HepG2 (cell line): ENCODE data around the gene PCBP2. TPM values are rescaled to one million over a fixed set of nuclear protein-coding genes. Genes with fewer than 3 reads are reported as not detected.

Experiments used
- ATAC-seq: fragments of 200-7000 bp; cut with Tn5 transposase; 3 replicates; pipeline ENCODE4 v1.9.1; 2020; ENCODE audit warnings: mild to moderate bottlenecking, moderate library complexity
- BruUV-seq: library from RNA; stranded (reverse); fragments of 400-500 nt; replicated peaks from 2 replicates; lab custom pipeline; 2021; lab: Mats Ljungman, UMichigan
- CTCF ChIA-PET: fragments of 300-600 bp; formaldehyde crosslinking; extraction: SDS; loops from one replicate; lab custom pipeline; 2021; ENCODE audit warnings: low total read pairs, inconsistent platforms, low intra/inter-chr PET ratio; lab: Yijun Ruan, JAX
- POLR2A ChIA-PET: fragments of 350-600 bp; sonication (Branson Sonifier 250); formaldehyde crosslinking; loops from one replicate; lab custom pipeline; 2020; ENCODE audit warnings: antibody characterized with exemption, inconsistent platforms; lab: Yijun Ruan, JAX
- DNase-seq: peaks from one replicate; pipeline ENCODE4 v3.0.0-alpha.2; 2015; ENCODE audit warnings: low spot score
- FAIRE-seq: peaks from 3 replicates; lab custom pipeline; 2011; peaks lifted over from hg19 to GRCh38; lab: Jason Lieb, UNC
- H2AFZ ChIP-seq: one replicate; pipeline ENCODE4 v1.6.1; 2011; ENCODE audit warnings: low read length, inconsistent platforms
- H3K27ac ChIP-seq: fragments of 300-600 bp; 3 replicates; pipeline ENCODE4 v1.8.0; 2011; ENCODE audit warnings: mixed run types, mild to moderate bottlenecking, mixed read lengths, low read length, inconsistent platforms; ENCODE audit not compliant: insufficient read depth; ENCODE audit errors: extremely low read length
- H3K27me3 ChIP-seq, 2 experiments: fragments of 200-600 bp in 1 of 2; 2 replicates in 1 of 2; 3 replicates in 1 of 2; pipeline versions ENCODE4 v1.6.0 to v1.8.0; 2011; ENCODE audit warnings: low read length in 2 of 2, mild to moderate bottlenecking in 2 of 2, moderate library complexity in 2 of 2, inconsistent platforms in 1 of 2; ENCODE audit not compliant: insufficient read depth in 2 of 2, control insufficient read depth in 1 of 2
- H3K36me3 ChIP-seq, 2 experiments: fragments of 200-600 bp in 1 of 2; replicated peaks in 1 of 2; 2 replicates in 1 of 2; 3 replicates in 1 of 2; pipeline versions ENCODE4 v1.5.1 to v1.8.0; 2011; ENCODE audit warnings: low read length in 2 of 2, inconsistent platforms in 1 of 2; ENCODE audit not compliant: insufficient read depth in 2 of 2, control insufficient read depth in 1 of 2
- H3K4me1 ChIP-seq: 2 replicates; pipeline ENCODE4 v1.5.1; 2012; ENCODE audit warnings: low read length, inconsistent platforms; ENCODE audit not compliant: insufficient read depth
- H3K4me2 ChIP-seq: 2 replicates; pipeline ENCODE4 v1.6.0; 2011; ENCODE audit warnings: low read depth, low read length, inconsistent platforms
- H3K4me3 ChIP-seq, 3 experiments: fragments of 200-600 bp in 1 of 3; sonication (generic), shearing (Covaris generic) in 1 of 3; replicated peaks in 1 of 3; 2 replicates each; pipeline ENCODE4 v1.5.1; 2011 to 2016; ENCODE audit warnings: low read length in 3 of 3, inconsistent platforms in 2 of 3, low read depth in 2 of 3, mild to moderate bottlenecking in 2 of 3, control low read depth in 1 of 3, mixed read lengths in 1 of 3; ENCODE audit not compliant: insufficient read depth in 1 of 3
- H3K79me2 ChIP-seq: one replicate; pipeline ENCODE4 v1.6.1; 2011; ENCODE audit warnings: low read length, inconsistent platforms; ENCODE audit not compliant: insufficient read depth
- H3K9ac ChIP-seq: 2 replicates; pipeline ENCODE4 v1.6.0; 2011; ENCODE audit warnings: mild to moderate bottlenecking, low read depth, low read length, inconsistent platforms; ENCODE audit not compliant: insufficient read depth
- H3K9me3 ChIP-seq: 2 replicates; pipeline ENCODE4 v1.5.1; 2012; ENCODE audit warnings: mild to moderate bottlenecking, low read length
- H4K20me1 ChIP-seq: 2 replicates; pipeline ENCODE4 v1.6.0; 2011; ENCODE audit warnings: inconsistent platforms, mild to moderate bottlenecking, low read length, moderate library complexity; ENCODE audit not compliant: insufficient read depth
- AGO1 ChIP-seq: fragments of 200-400 bp; formaldehyde crosslinking; IDR thresholded peaks from 2 replicates; pipeline ENCODE4 v1.6.1; 2017; ENCODE audit warnings: mild to moderate bottlenecking, low read depth, low read length, moderate library complexity; ENCODE audit not compliant: poor library complexity, severe bottlenecking
- AGO2 ChIP-seq: fragments of 200-400 bp; formaldehyde crosslinking; optimal IDR thresholded peaks from 2 replicates; pipeline ENCODE3; 2017; ENCODE audit warnings: mild to moderate bottlenecking, low read depth, low read length, moderate library complexity
- KDM4B ChIP-seq: sonication (generic); formaldehyde crosslinking; IDR thresholded peaks from 2 replicates; pipeline ENCODE4 v1.4.0; 2020; ENCODE audit warnings: missing genetic modification reagents
- MAFG ChIP-seq: sonication (generic); formaldehyde crosslinking; IDR thresholded peaks from 2 replicates; pipeline ENCODE4 v1.5.1; 2020; ENCODE audit warnings: mild to moderate bottlenecking, missing genetic modification reagents
- MED8 ChIP-seq: sonication (generic); formaldehyde crosslinking; IDR thresholded peaks from 2 replicates; pipeline ENCODE4 v1.8.1; 2023; ENCODE audit warnings: mild to moderate bottlenecking, missing genetic modification reagents; ENCODE audit not compliant: insufficient replicate concordance
- NFKBIZ ChIP-seq: IDR thresholded peaks from 2 replicates; pipeline ENCODE4 v1.6.1; 2018; ENCODE audit warnings: missing genetic modification reagents, missing compliant biosample characterization
- POLR2G ChIP-seq: fragments of 200-400 bp; formaldehyde crosslinking; IDR thresholded peaks from 2 replicates; pipeline ENCODE4 v1.6.1; 2018; ENCODE audit warnings: mild to moderate bottlenecking, low read depth, low read length, moderate library complexity
- SIX1 ChIP-seq: sonication (generic); formaldehyde crosslinking; IDR thresholded peaks from 2 replicates; pipeline ENCODE4 v1.4.0; 2020; ENCODE audit warnings: missing genetic modification reagents, borderline replicate concordance
- TRIM22 ChIP-seq: fragments of 450-650 bp; IDR thresholded peaks from 2 replicates; pipeline ENCODE4 v1.6.1; 2017
- ZBTB1 ChIP-seq: sonication (generic); formaldehyde crosslinking; IDR thresholded peaks from 2 replicates; pipeline ENCODE4 v1.4.0; 2020; ENCODE audit warnings: missing genetic modification reagents, borderline replicate concordance
- ZFP36L1 ChIP-seq: sonication (generic); formaldehyde crosslinking; IDR thresholded peaks from 2 replicates; pipeline ENCODE4 v1.8.0; 2022; ENCODE audit warnings: mild to moderate bottlenecking, missing genetic modification reagents, moderate library complexity
- ZFX ChIP-seq: sonication (generic); formaldehyde crosslinking; IDR thresholded peaks from 2 replicates; pipeline ENCODE4 v1.4.0; 2020; ENCODE audit warnings: mild to moderate bottlenecking, low read depth, missing genetic modification reagents, moderate library complexity
- ZNF335 ChIP-seq: sonication (generic); formaldehyde crosslinking; IDR thresholded peaks from 2 replicates; pipeline ENCODE4 v1.4.0; 2020; ENCODE audit warnings: missing genetic modification reagents
- ZNF816 ChIP-seq: sonication (generic); formaldehyde crosslinking; IDR thresholded peaks from 2 replicates; pipeline ENCODE4 v1.8.0; 2022; ENCODE audit warnings: missing genetic modification reagents, mild to moderate bottlenecking, borderline replicate concordance
- WGBS: methylation state at CpG from one replicate; pipeline ENCODE4 v1.1.6; 2017; ENCODE audit warnings: low lambda C conversion rate; 5-methylcytosine and 5-hydroxymethylcytosine counted together
- in situ Hi-C: cut with HindIII; loops from 2 replicates; pipeline ENCODE4 v1.10.0; 2017; ENCODE audit warnings: low pct_unique_long_range_greater_than_20kb; ENCODE audit not compliant: extremely low pct_ligation_motif_present
- intact Hi-C: fragments of 100-400 bp; cut with micrococcal nuclease; formaldehyde crosslinking; loops from one replicate; pipeline ENCODE4 v1.10.0; 2022; ENCODE audit not compliant: unreplicated experiment
- polyA plus RNA-seq, 8 experiments: library from polyadenylated mRNA; depleted of rRNA in 3 of 8; stranded (reverse) in 7 of 8; unstranded in 1 of 8; fragments of >200 nt; fragmentation: Illumina TruSeq in 4 of 8; extraction: Trizol in 4 of 8; gene quantifications; 2 replicates each; pipeline versions ENCODE4 v1.2.1 to v1.2.3, GENCODE V29; 2011 to 2016; ENCODE audit warnings: low read depth in 4 of 8, missing spikeins in 1 of 8, mixed read lengths in 1 of 8; ENCODE audit not compliant: insufficient read depth in 1 of 8
- total RNA-seq, 5 experiments: library from RNA; depleted of rRNA; stranded (reverse); fragments of >200 nt; fragmentation: Illumina TruSeq; extraction: Trizol; gene quantifications; 2 replicates each; pipeline ENCODE4 v1.2.3, GENCODE V29; 2016; ENCODE audit warnings: low read depth in 1 of 5

Gene PCBP2
- total and polyA plus RNA-seq, 2 of the 13 experiments (the other 11 are each of a cell fraction or from before 2014, with no cell fraction given): 154 to 345 TPM

- ATAC-seq: peak; percentile 7
- H3K4me1 ChIP-seq: no peaks in the 10 kb centered on the region
- TF ChIP-seq AGO1 (peak; percentile 81), ZNF335 (CRISPR knock-in tag) (no peak), AGO2 (peak; percentile 95), POLR2G (peak; percentile 36; the same call in 1 of the 2 replicates)
- TF ChIP-seq, all 625 proteins: peak for 3
- no peak overlapping the region for H3K4me3 ChIP-seq
- in situ Hi-C loops (no loop called here), intact Hi-C loops (no loop called here)
- 93% methylated on average over 7 of the region's 17 CpGs for WGBS
- H3K79me2 ChIP-seq: no peaks in the 10 kb centered on the region
- H3K4me2 ChIP-seq: no peak overlapping the region
- ChIA-PET POLR2A (interaction anchor here (1.2 kb wide), 1 partner anchor 14 kb away, joined by 7 read pairs; the partner anchor contains the start of gene TARBP2), CTCF (no interaction called here)
- FAIRE-seq (no peak), DNase-seq (no peak)
- no peaks in the 10 kb centered on the region for H3K9me3 ChIP-seq
- H3K9ac ChIP-seq: no peak overlapping the region
- BruUV-seq: no TSS peak
- H3K27ac ChIP-seq: no peak overlapping the region
- peaks cover 7% of the 10 kb centered on the region; the same call in 1 of the 2 replicates for H4K20me1 ChIP-seq
- H2AFZ ChIP-seq: no peak overlapping the region
- peaks cover 4 to 11% of the 10 kb centered on the region in 2 experiments; a peak in 3 of 5 replicates for H3K36me3 ChIP-seq
- no peaks in the 10 kb centered on the region for H3K27me3 ChIP-seq
These were observed 35.0 kb downstream of the PCBP2 start for GRCh38 chr12:53486736-53487487.

GRCh38 chr12:53489242-53489864 lies 37.5 kb downstream of the PCBP2 start:
- in situ Hi-C loops: no loop called here
- Histone ChIP-seq H3K9ac (no peak overlapping the region), H3K4me3 (no peak overlapping the region), H2AFZ (no peak overlapping the region), H4K20me1 (no peaks in the 10 kb centered on the region), H3K4me2 (no peak overlapping the region), H3K27ac (no peak overlapping the region), H3K27me3 (no peaks in the 10 kb centered on the region; a peak in 1 of 5 replicates), H3K4me1 (peaks cover 20% of the 10 kb centered on the region), H3K79me2 (no peaks in the 10 kb centered on the region)
- no peak for FAIRE-seq
- ATAC-seq: no peak
- BruUV-seq: no TSS peak
- WGBS: 97% methylated on average over 5 of the region's 5 CpGs
- intact Hi-C loops: no loop called here
- TF ChIP-seq MAFG (CRISPR knock-in tag): no peak
- no peak for TF ChIP-seq ZFP36L1 (CRISPR knock-in tag)
- no peak for TF ChIP-seq ZNF816 (CRISPR knock-in tag)
- TF ChIP-seq KDM4B (CRISPR knock-in tag): no peak
- TF ChIP-seq SIX1: no peak
- no peak for TF ChIP-seq MED8 (CRISPR knock-in tag)
- no peak for TF ChIP-seq NFKBIZ (CRISPR knock-in tag)
- TF ChIP-seq TRIM22: no peak
- TF ChIP-seq ZBTB1 (CRISPR knock-in tag): no peak
- TF ChIP-seq ZFX (CRISPR knock-in tag): no peak
- TF ChIP-seq, all 625 proteins: peak for 0
- H3K36me3 ChIP-seq: peaks cover 4 to 9% of the 10 kb centered on the region in 2 experiments; a peak in 3 of 5 replicates
- CTCF ChIA-PET: no interaction called here
- POLR2A ChIA-PET: interaction anchor here (1.0 to 2.0 kb wide), 2 partner anchors 10 to 12 kb away, joined by 3 to 8 read pairs; partner anchors contain the start of genes MAP3K12 and TARBP2
- no peak for DNase-seq
- no peaks in the 10 kb centered on the region for H3K9me3 ChIP-seq
